GM10266 (cell line): Measurements from ENCODE around the gene C3.
A peak's percentile ranks its signal among the peaks of the same experiment; 100 is the strongest.
"Not testable (repeated sequence)": the region's sequence is repeated elsewhere in the genome, so short reads cannot be mapped to it uniquely, and the experiment has no call there.

Experiments used
- DNase-seq: peaks from one replicate; pipeline ENCODE4 v3.0.0; 2012; ENCODE audit errors: extremely low spot score
- CTCF ChIP-seq: IDR thresholded peaks from 2 replicates; pipeline ENCODE4 v1.5.1; 2012; ENCODE audit warnings: mild to moderate bottlenecking, low read depth; ENCODE audit not compliant: control insufficient read depth, insufficient read depth; ENCODE audit errors: missing control alignments

Gene C3

DNA sequence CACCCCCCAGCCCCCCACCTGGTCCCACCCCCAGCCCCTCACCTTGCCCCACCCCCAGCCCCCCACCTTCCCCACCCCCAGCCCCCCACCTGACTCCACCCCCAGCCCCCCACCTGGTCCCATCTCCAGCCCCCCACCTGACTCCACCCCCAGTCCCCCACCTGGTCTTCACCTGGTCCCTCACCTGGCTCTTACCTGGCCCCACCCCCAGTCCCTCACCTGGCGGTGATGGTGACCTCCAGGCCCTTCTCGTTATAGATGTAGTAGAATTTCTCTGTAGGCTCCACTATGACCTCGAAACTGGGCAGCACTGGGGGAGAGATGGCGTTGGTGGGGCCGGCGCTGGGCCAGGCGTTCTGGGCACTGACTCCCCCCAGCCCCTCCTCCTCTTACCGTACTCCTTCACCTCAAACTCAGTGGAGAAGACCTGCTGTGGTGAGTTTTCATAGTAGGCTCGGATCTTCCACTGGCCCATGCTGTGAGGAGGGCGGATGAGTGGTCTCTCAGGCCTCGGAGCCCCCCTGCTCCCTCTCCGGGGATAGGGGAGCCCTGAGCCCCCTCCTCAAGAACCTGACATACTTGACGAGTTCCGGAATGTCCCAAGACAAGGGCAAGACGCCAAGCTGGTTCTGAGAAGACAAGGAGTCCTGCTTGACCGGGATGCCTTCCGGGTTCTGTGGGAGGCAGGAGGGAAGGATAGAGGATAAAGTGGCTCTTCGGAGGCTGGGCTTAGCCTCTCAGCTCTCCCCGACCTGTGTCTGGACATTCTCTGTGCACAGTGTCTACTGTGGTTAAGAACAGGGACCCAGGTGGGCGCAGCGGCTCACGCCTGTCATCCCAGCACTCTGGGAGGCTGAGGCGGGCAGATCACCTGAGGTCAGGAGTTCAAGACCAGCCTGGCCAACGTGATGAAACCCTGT, 6.4 kb downstream of the C3 start:
- no peak for TF ChIP-seq CTCF
- DNase-seq, result no peak

DNA sequence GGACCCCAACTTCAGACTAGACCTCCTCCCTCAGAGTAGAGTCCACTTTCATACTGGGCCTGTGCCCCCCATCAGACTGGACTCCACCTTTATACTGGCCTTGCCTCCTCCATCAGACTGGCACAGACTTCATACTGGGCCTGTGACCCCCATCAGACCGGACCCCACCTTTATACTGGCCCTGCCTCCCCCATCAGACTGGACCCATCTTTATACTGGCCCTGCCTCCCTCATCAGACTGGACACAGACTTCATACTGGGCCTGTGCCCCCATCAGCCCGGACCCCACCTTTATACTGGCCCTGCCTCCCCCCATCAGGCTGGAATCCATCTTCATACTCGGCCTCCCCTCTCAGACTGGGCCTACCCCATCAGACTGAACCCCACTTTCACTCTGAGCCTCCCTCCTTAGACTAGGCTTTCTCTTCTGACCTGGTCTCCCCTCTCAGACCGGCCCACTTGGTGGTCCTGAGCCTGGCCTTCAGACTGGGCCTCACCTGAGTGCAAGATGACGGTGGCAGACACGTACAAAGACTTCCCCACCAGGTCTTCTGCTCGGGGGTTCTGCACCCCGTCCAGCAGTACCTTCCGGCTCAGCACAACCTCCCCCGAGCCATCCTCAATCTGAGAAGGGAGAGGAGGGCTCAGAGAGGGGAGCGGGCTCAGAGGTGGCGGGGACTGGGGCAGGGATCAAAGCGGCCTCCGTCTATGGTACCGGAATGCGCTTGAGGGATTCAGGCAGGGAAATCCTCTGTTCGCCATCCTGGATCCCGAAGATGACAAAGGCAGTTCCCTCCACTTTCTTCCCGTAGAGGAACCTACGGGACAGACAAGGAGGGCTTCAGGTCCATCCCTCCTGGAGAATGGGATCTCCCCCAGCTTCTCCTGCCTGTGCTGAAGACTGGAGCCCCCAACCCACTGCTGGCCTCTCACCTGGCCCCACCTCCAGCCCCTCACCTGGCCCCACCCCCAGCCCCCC, 7.5 kb downstream of the C3 start:
- DNase-seq, result no peak
- TF ChIP-seq CTCF, result no peak

DNA sequence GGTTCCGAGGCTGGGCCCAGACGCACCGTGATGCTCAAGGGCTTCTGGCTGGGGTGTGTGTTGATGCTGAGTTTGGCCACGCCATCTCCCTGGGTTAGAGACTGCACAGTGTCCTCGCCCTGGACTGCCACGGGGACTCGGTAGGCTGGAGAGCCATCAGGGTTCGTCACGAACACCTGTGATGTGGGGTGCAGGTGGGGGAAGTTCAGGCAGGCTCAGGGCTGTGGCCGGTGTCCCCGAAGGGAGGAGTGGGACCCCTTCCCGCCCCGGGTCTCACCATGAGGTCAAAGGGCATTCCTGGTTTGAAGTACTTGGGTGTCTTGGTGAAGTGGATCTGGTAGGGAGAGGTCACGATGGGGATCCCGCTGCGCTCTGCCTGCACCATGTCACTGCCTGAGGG, 8.2 kb downstream of the C3 start:
- DNase-seq, result no peak
- TF ChIP-seq CTCF, result no peak

DNA sequence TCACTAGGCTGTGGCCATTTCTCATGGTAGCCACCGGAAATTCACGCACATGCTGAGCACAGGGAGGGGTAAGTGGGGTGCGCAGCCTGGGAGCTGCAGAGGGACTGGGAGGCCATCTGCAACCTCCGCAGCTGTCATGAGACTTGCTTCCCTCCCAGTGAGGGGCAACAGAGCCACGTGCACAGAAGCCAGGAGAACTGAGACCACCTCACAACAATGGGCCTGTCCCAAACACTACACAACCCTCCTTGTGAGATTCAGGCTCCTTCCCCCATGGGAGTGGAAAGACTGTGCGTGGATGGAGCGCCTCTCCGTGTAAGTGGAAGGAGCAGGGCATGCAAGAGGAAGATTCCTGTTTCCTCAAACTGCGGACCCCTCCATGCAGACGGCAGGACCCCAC, 8.8 kb downstream of the C3 start:
- no peak for TF ChIP-seq CTCF

DNA sequence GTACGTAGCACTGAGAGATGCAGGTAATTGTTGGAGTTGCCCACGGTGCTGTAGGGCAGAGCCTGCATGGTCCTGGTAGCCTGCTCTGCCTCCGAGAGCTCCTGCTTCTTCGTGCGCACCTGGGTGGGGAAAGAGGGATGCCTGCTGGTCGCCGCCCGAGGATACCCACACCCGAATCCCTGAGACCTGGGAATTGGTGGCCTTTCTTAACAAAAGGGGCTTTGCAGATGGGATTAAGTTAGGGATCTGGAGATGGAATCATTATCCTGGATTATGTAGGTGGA, 9.4 kb downstream of the C3 start:
- no peak for TF ChIP-seq CTCF
- no peak for DNase-seq

More for the DNA sequence above, 8.8 kb downstream of the C3 start:
- DNase-seq, result no peak

DNA sequence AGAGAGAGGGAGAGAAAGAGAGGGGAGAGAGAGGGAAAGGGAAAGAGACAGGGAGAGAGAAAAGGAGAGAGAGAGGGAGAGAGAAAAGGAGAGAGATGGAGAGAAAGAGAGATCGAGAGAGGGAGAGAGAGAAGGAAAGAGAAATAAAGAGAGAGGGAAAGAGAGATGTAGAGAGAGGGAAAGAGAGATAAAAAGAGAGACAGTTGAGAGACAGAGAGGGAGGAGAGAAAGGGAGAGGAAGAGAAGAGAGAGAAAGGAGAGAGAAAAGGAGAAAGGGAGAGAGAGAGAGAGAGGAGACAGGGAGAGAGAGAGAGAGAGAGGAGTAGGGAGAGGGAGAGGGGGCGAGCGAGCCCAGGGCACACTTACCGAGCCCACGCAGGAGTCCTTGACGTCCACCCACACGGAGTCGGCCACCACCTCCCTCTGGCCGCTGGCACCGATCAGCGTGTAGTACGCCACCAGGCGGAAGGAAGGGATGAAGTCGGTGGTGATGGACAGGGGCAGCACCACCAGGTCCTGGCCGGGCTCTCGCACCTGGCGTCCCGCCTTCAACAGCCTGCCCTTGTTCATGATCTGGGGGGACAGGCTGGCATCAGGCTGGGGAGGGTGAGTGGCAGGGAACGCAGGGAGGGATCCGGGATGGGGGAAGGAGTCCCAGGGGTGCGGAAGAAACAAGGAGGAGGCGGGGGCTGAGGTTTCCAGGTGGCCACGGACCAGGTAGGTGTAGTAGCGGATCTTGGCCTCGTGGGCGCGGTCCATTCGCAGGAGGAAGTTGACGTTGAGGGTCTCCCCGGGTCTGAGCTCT, 10.0 kb downstream of the C3 start:
- DNase-seq, result no peak
- TF ChIP-seq CTCF, result peak; percentile 53

- no peak for TF ChIP-seq CTCF
- DNase-seq, result no peak
These were observed 10.9 kb downstream of the C3 start for GRCh38 chr19:6709549-6709948.

- DNase-seq, result not testable (repeated sequence)
These were observed 11.5 kb downstream of the C3 start for GRCh38 chr19:6708913-6709312.
